CD14-positive monocyte (primary cell): ENCODE results near the gene SLC35C1. TPM values are rescaled to one million over a fixed set of nuclear protein-coding genes. Genes with fewer than 3 reads are reported as not detected.

Experiments
- DNase-seq, 3 donors: peaks; one replicate each; pipeline ENCODE4 v3.0.0-alpha.2; 2011 to 2022
- H2AFZ ChIP-seq: 2 replicates; pipeline ENCODE4 v1.6.0; 2012; ENCODE audit warnings: mild to moderate bottlenecking, low read depth, low read length, inconsistent platforms; ENCODE audit not compliant: insufficient read depth, poor library complexity, severe bottlenecking
- H3K27ac ChIP-seq, 2 donors: 1 replicate in 1 of 2; 2 replicates in 1 of 2; pipeline ENCODE4 v1.5.1; 2012 to 2013; ENCODE audit warnings: low read length in 2 of 2, control low read depth in 1 of 2, inconsistent platforms in 1 of 2, low read depth in 1 of 2, mild to moderate bottlenecking in 1 of 2
- H3K27me3 ChIP-seq, 2 donors: one replicate each; pipeline versions ENCODE4 v1.6.0 to v1.6.1; 2011 to 2013; ENCODE audit warnings: low read length in 2 of 2; ENCODE audit not compliant: control insufficient read depth in 2 of 2, insufficient read depth in 2 of 2
- H3K36me3 ChIP-seq, 2 donors: replicated peaks in 1 of 2; 1 replicate in 1 of 2; 2 replicates in 1 of 2; pipeline versions ENCODE4 v1.5.1 to v1.6.1; 2012 to 2013; ENCODE audit warnings: low read length in 2 of 2, control low read depth in 1 of 2, inconsistent platforms in 1 of 2, mild to moderate bottlenecking in 1 of 2; ENCODE audit not compliant: insufficient read depth in 2 of 2, control insufficient read depth in 1 of 2
- H3K4me1 ChIP-seq, 2 donors: 1 replicate in 1 of 2; 2 replicates in 1 of 2; pipeline versions ENCODE4 v1.5.1 to v1.6.1; 2012 to 2013; ENCODE audit warnings: low read length in 2 of 2, control low read depth in 1 of 2, inconsistent platforms in 1 of 2, mild to moderate bottlenecking in 1 of 2, moderate library complexity in 1 of 2; ENCODE audit not compliant: insufficient read depth in 2 of 2, control insufficient read depth in 1 of 2
- H3K4me2 ChIP-seq: replicated peaks from 2 replicates; pipeline ENCODE3; 2012; ENCODE audit warnings: low read length, moderate library complexity, mild to moderate bottlenecking; ENCODE audit not compliant: poor library complexity, severe bottlenecking; ENCODE audit errors: extremely low read depth
- H3K4me3 ChIP-seq, 3 experiments: fragments of 200-600 bp in 1 of 3; sonication (generic) in 1 of 3; replicated peaks in 1 of 3; 1 replicate in 2 of 3; 2 replicates in 1 of 3; pipeline ENCODE4 v1.5.1; 2011 to 2013; ENCODE audit warnings: low read length in 3 of 3, mild to moderate bottlenecking in 3 of 3, control low read depth in 2 of 3, low read depth in 2 of 3, inconsistent platforms in 1 of 3, moderate library complexity in 1 of 3
- H3K79me2 ChIP-seq: 2 replicates; pipeline ENCODE4 v1.6.0; 2012; ENCODE audit warnings: mild to moderate bottlenecking, control low read depth, inconsistent platforms, low read length, moderate library complexity; ENCODE audit not compliant: insufficient read depth
- H3K9ac ChIP-seq: 2 replicates; pipeline ENCODE4 v1.6.0; 2017; ENCODE audit warnings: low read length, mild to moderate bottlenecking; ENCODE audit not compliant: insufficient read depth, poor library complexity, severe bottlenecking
- H3K9me3 ChIP-seq, 2 donors: replicated peaks in 1 of 2; 1 replicate in 1 of 2; 2 replicates in 1 of 2; pipeline versions ENCODE4 v1.5.1 to v1.6.1; 2012 to 2013; ENCODE audit warnings: low read length in 2 of 2, control low read depth in 1 of 2; ENCODE audit not compliant: control insufficient read depth in 1 of 2, insufficient read depth in 1 of 2
- H4K20me1 ChIP-seq: 2 replicates; pipeline ENCODE4 v1.6.0; 2012; ENCODE audit warnings: mild to moderate bottlenecking, low read length, control low read depth, moderate library complexity; ENCODE audit not compliant: insufficient read depth
- H3K27ac Mint-ChIP-seq, 7 donors: one replicate each; pipeline ENCODE4 v1.8.0; 2020; ENCODE audit warnings: mild to moderate bottlenecking in 7 of 7, mixed read lengths in 7 of 7, moderate library complexity in 6 of 7, inconsistent platforms in 2 of 7
- H3K27me3 Mint-ChIP-seq, 3 donors: one replicate each; pipeline ENCODE4 v1.8.0; 2021 to 2022; ENCODE audit warnings: low read depth in 3 of 3, mild to moderate bottlenecking in 3 of 3, mixed read lengths in 3 of 3, moderate library complexity in 3 of 3, inconsistent platforms in 1 of 3
- H3K36me3 Mint-ChIP-seq, 2 donors: one replicate each; pipeline ENCODE4 v1.8.0; 2020; ENCODE audit warnings: mixed read lengths in 2 of 2, inconsistent platforms in 1 of 2, mild to moderate bottlenecking in 1 of 2
- H3K4me1 Mint-ChIP-seq: one replicate; pipeline ENCODE4 v1.8.0; 2020; ENCODE audit warnings: mild to moderate bottlenecking, mixed read lengths
- H3K4me3 Mint-ChIP-seq, 2 donors: one replicate each; pipeline ENCODE4 v1.8.0; 2020; ENCODE audit warnings: mild to moderate bottlenecking in 2 of 2, mixed read lengths in 2 of 2, moderate library complexity in 1 of 2
- H3K9me3 Mint-ChIP-seq, 7 donors: one replicate each; pipeline ENCODE4 v1.8.0; 2020 to 2022; ENCODE audit warnings: mixed read lengths in 7 of 7, mild to moderate bottlenecking in 6 of 7, moderate library complexity in 6 of 7, inconsistent platforms in 2 of 7
- CTCF ChIP-seq: fragments of 200-600 bp; IDR thresholded peaks from one replicate; pipeline ENCODE4 v1.8.0; 2022; ENCODE audit warnings: antibody characterized with exemption, mild to moderate bottlenecking
- WGBS: methylation state at CpG from one replicate; pipeline ENCODE4 v1.1.5; 2013; ENCODE audit warnings: missing lambda C conversion rate; ENCODE audit not compliant: insufficient coverage; 5-methylcytosine and 5-hydroxymethylcytosine counted together
- intact Hi-C, 2 donors: fragments of 100-400 bp; cut with micrococcal nuclease; formaldehyde crosslinking; loops; one replicate each; pipeline versions ENCODE4 v1.15.0 to v1.15.1; 2023
- polyA plus RNA-seq, 3 donors: library from polyadenylated mRNA; depleted of rRNA in 1 of 3; unstranded in 2 of 3; stranded (reverse) in 1 of 3; fragments of 300-500 nt in 2 of 3; fragments of >200 nt in 1 of 3; fragmentation: Illumina TruSeq in 2 of 3; gene quantifications; 1 replicate in 2 of 3; 2 replicates in 1 of 3; pipeline ENCODE4 v1.2.3, GENCODE V29; 2012 to 2021

Gene SLC35C1
- polyA plus RNA-seq, 3 donors, result 5.0 to 14.0 (median 12.8) TPM

DNA sequence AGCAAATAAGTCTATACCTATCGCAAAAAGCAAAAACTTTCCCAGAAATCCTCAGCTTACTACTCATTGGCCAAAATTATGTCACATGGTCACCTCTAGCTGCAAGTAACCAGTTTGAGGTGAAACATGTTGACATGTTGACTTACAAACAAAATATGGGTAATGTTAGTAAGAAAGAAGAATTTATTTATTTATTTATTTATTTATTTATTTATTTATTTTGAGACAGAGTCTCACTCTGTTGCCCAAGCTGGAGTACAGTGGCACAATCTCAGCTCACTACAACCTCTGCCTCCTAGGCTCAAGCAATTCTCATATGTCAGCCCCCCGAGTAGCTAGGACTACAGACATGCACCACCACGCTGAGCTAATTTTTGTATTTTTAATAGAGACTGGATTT, 5.4 kb upstream of the SLC35C1 start:
- Histone ChIP-seq H3K9me3 (no peaks in the 10 kb centered on the region), H3K4me2 (no peak overlapping the region), H3K27ac (no peak overlapping the region), H2AFZ (no peak overlapping the region), H3K79me2 (no peaks in the 10 kb centered on the region), H3K9ac (no peak overlapping the region), H4K20me1 (no peaks in the 10 kb centered on the region), H3K4me1 (peaks cover 10% of the 10 kb centered on the region in 2 donors), H3K4me3 (no peak overlapping the region), H3K36me3 (no peaks in the 10 kb centered on the region), H3K27me3 (no peaks in the 10 kb centered on the region)
- Mint-ChIP-seq H3K9me3 (peaks cover 0 to 3% (median 0%) of the 10 kb centered on the region in 7 donors), H3K4me3 (no peak overlapping the region), H3K4me1 (peaks cover 3% of the 10 kb centered on the region), H3K27me3 (peaks cover 3 to 9% (median 8%) of the 10 kb centered on the region in 3 donors), H3K27ac (no peak overlapping the region), H3K36me3 (peaks cover 0 to 3% of the 10 kb centered on the region in 2 donors)
- intact Hi-C loops, result no loop called here
- DNase-seq, result no peak
- WGBS, result 100% methylated on average over 1 of the region's 3 CpGs
- TF ChIP-seq CTCF, result no peak

- DNase-seq, result no peak
- no peak overlapping the region for H3K27ac Mint-ChIP-seq
- Histone ChIP-seq H3K9me3 (no peaks in the 10 kb centered on the region), H3K36me3 (no peaks in the 10 kb centered on the region), H4K20me1 (peaks cover under 1% of the 10 kb centered on the region), H3K9ac (no peak overlapping the region), H3K27ac (no peak overlapping the region), H3K79me2 (peaks cover 2% of the 10 kb centered on the region), H3K4me2 (no peak overlapping the region), H3K4me3 (no peak overlapping the region), H2AFZ (no peak overlapping the region), H3K4me1 (peaks cover 10 to 12% of the 10 kb centered on the region in 2 donors), H3K27me3 (no peaks in the 10 kb centered on the region)
- no peak overlapping the region for H3K4me3 Mint-ChIP-seq
- TF ChIP-seq CTCF, result no peak
- peaks cover 3 to 8% (median 4%) of the 10 kb centered on the region in 3 donors for H3K27me3 Mint-ChIP-seq
- H3K9me3 Mint-ChIP-seq, result peaks cover 0 to 3% (median 0%) of the 10 kb centered on the region in 7 donors
- peaks cover 3% of the 10 kb centered on the region for H3K4me1 Mint-ChIP-seq
- WGBS, result no CpG with 5 or more reads among the region's 2 CpGs
- intact Hi-C loops, result no loop called here
- H3K36me3 Mint-ChIP-seq, result peaks cover 0 to 3% of the 10 kb centered on the region in 2 donors
Measured at GRCh38 chr11:45800261-45800660, 4.7 kb upstream of the SLC35C1 start.
